SK-N-DZ (cell line): ENCODE data around the gene COPS7A. TPM values are rescaled to one million over a fixed set of nuclear protein-coding genes. Genes with fewer than 3 reads are reported as not detected.

Source experiments
- DNase-seq: peaks from one replicate; pipeline ENCODE4 v3.0.0-alpha.2; 2015; ENCODE audit warnings: low spot score
- polyA plus RNA-seq, 2 experiments: library from polyadenylated mRNA; depleted of rRNA; stranded (reverse); fragments of >200 nt; gene quantifications; 2 replicates each; pipeline ENCODE4 v1.2.3, GENCODE V29; 2014

COPS7A gene
- polyA plus RNA-seq (2014; cell fraction: cytosol; rRNA removed): 56.6 and 71.0 TPM in 2 replicates
- 124 and 133 TPM in 2 replicates for polyA plus RNA-seq (2014; cell fraction: nucleus; rRNA removed)

- DNase-seq: peak; percentile 100
These were observed at the start of gene COPS7A for GRCh38 chr12:6723607-6724408. TSS of gene COPS7A (plus strand) at chr12:6724046. CDS start at chr12:6724657, 611 bp downstream.

- DNase-seq: no peak
These were observed 46.9 kb upstream of the COPS7A start for GRCh38 chr12:6676962-6677361.

- peak; percentile 71 for DNase-seq
These were observed 39.2 kb upstream of the COPS7A start for GRCh38 chr12:6684609-6685008.

- no peak for DNase-seq
These were observed 38.0 kb upstream of the COPS7A start for GRCh38 chr12:6685814-6686213.

- no peak for DNase-seq
These were observed 35.3 kb upstream of the COPS7A start for GRCh38 chr12:6688543-6688998.

GRCh38 chr12:6688999-6689882, 34.6 kb upstream of the COPS7A start, which contains the start of gene ZNF384:
TSS of gene ZNF384 (minus strand) at chr12:6689375. CDS start at chr12:6679520, 9,855 bp downstream.
- peak; percentile 100 for DNase-seq

- DNase-seq: no peak
These were observed 32.4 kb upstream of the COPS7A start for GRCh38 chr12:6691473-6691872.

GRCh38 chr12:6692888-6693287, 31.0 kb upstream of the COPS7A start:
- no peak for DNase-seq

- no peak for DNase-seq
These were observed 30.0 kb upstream of the COPS7A start for GRCh38 chr12:6693832-6694355.

- no peak for DNase-seq
These were observed 29.1 kb upstream of the COPS7A start for GRCh38 chr12:6694701-6695100.

GRCh38 chr12:6695313-6696045, 28.4 kb upstream of the COPS7A start:
- no peak for DNase-seq

- DNase-seq: no peak
These were observed 26.9 kb upstream of the COPS7A start for GRCh38 chr12:6696690-6697583.

- peak; percentile 69 for DNase-seq
These were observed 26.1 kb upstream of the COPS7A start for GRCh38 chr12:6697584-6698351.

GRCh38 chr12:6698352-6699046, 25.3 kb upstream of the COPS7A start:
- no peak for DNase-seq

- no peak for DNase-seq
These were observed 24.4 kb upstream of the COPS7A start for GRCh38 chr12:6699259-6699988.

GRCh38 chr12:6699989-6700645, 23.7 kb upstream of the COPS7A start:
- peak; percentile 38 for DNase-seq

- peak; percentile 70 for DNase-seq
These were observed 23.2 kb upstream of the COPS7A start, which contains the start of gene PIANP for GRCh38 chr12:6700646-6701051. TSS of gene PIANP (minus strand) at chr12:6700815. CDS start at chr12:6698061, 2,754 bp downstream.
